Erythroblast (primary cell): ENCODE data around the gene PRDM1.

ENCODE experiments used
- GATA1 ChIP-seq: IDR thresholded peaks from 2 replicates; pipeline ENCODE4 v1.6.1; 2011; ENCODE audit warnings: low read depth, mild to moderate bottlenecking, control low read depth, low read length, moderate library complexity
- POLR2A ChIP-seq: IDR thresholded peaks from 2 replicates; pipeline ENCODE4 v1.6.1; 2011; ENCODE audit warnings: mild to moderate bottlenecking, low read length

DNA sequence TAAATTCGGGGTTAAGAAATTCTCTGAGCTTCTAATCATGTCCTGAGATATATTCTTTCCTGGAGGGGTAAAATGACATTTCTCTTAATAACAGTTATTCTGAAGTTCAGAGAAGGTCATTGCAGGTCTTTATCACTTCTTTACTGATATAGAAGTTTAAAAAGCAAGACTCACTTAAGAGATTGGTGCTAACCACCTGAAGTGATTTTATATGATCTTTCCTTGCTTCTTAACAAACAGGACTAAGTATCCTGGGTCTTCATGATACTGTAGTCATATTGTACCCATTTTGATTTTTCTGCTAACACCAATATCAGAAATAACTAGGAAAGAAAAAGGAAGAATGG, 39.3 kb upstream of the PRDM1 start:
- no peak for TF ChIP-seq POLR2A
- no peak for TF ChIP-seq GATA1
